Measurements from ENCODE around the gene RPS15. TPM values are rescaled to one million over a fixed set of nuclear protein-coding genes. Genes with fewer than 3 reads are reported as not detected.

RPS15 gene
- total and polyA plus RNA-seq, 4 donors, result 296 to 954 (median 414) TPM

GRCh38 chr19:1389033-1389940, 48.9 kb upstream of the RPS15 start (continued):
- no peak for TF ChIP-seq MAX (IDR thresholded peaks at IDR 0.05)
- TF ChIP-seq REST (IDR thresholded peaks at IDR 0.05), result no peak
- TF ChIP-seq HNF4G (IDR thresholded peaks at IDR 0.05), result no peak
- no peak for TF ChIP-seq YY1 (IDR thresholded peaks at IDR 0.05)
- TF ChIP-seq SP1 (IDR thresholded peaks at IDR 0.05), result no peak

GRCh38 chr19:1390890-1391423, 47.2 kb upstream of the RPS15 start:
- peaks cover 7 to 37% (median 28%) of the 10 kb centered on the region in 4 donors for H3K36me3 ChIP-seq (ENCODE audit: control insufficient read depth in 4 of 4, insufficient read depth in 3 of 4, low read depth in 1 of 4, low read length in 3 of 4)

GRCh38 chr19:1392407-1392806, 45.8 kb upstream of the RPS15 start:
- 96% methylated on average over 15 of the region's 15 CpGs for WGBS
- no peak overlapping the region for H3K27ac ChIP-seq (ENCODE audit: low read depth in 1 of 2, low read length in 2 of 2)
- TF ChIP-seq NR2F2 (IDR thresholded peaks at IDR 0.05) (no peak), TAF1 (conservative IDR thresholded peaks at IDR 0.05) (no peak), FOXA2 (IDR thresholded peaks at IDR 0.05) (no peak), HNF4G (IDR thresholded peaks at IDR 0.05) (no peak), JUND (IDR thresholded peaks at IDR 0.05) (no peak)

More at GRCh38 chr19:1390890-1391423, 47.2 kb upstream of the RPS15 start:
- TF ChIP-seq FOXA2 (IDR thresholded peaks at IDR 0.05), result no peak
- no peak for TF ChIP-seq FOXA1 (IDR thresholded peaks at IDR 0.05)
- TF ChIP-seq HNF4A (conservative IDR thresholded peaks at IDR 0.05), result no peak
- TF ChIP-seq EGR1 (IDR thresholded peaks at IDR 0.05; ENCODE audit: low read depth in 2 of 2), result no peak
- no peak for TF ChIP-seq YY1 (IDR thresholded peaks at IDR 0.05)
- H3K9ac ChIP-seq (ENCODE audit: low read depth in 1 of 2, low read length in 2 of 2), result no peak overlapping the region
- H3K4me3 ChIP-seq (ENCODE audit: low read depth in 1 of 3, low read length in 3 of 3), result no peak overlapping the region
- no peak overlapping the region for H3K27ac ChIP-seq (ENCODE audit: low read depth in 1 of 2, low read length in 2 of 2)
- 96% methylated on average over 42 of the region's 42 CpGs for WGBS
- no peak for DNase-seq (ENCODE audit: low spot score)
- H3K9me3 ChIP-seq (ENCODE audit: control insufficient read depth in 4 of 4, low read length in 3 of 4), result no peaks in the 10 kb centered on the region
- H3K4me1 ChIP-seq (ENCODE audit: control insufficient read depth in 4 of 4, insufficient read depth in 4 of 4, low read length in 3 of 4), result peaks cover 9 to 21% (median 16%) of the 10 kb centered on the region in 4 donors
- no peaks in the 10 kb centered on the region for H3K27me3 ChIP-seq (ENCODE audit: control insufficient read depth in 4 of 4, insufficient read depth in 4 of 4, low read length in 3 of 4)

More at GRCh38 chr19:1392407-1392806, 45.8 kb upstream of the RPS15 start:
- H3K4me1 ChIP-seq (ENCODE audit: control insufficient read depth in 4 of 4, insufficient read depth in 4 of 4, low read length in 3 of 4), result peaks cover 22 to 35% (median 29%) of the 10 kb centered on the region in 4 donors
- H3K36me3 ChIP-seq (ENCODE audit: control insufficient read depth in 4 of 4, insufficient read depth in 3 of 4, low read depth in 1 of 4, low read length in 3 of 4), result peaks cover 7 to 37% (median 29%) of the 10 kb centered on the region in 4 donors
- H3K4me3 ChIP-seq (ENCODE audit: low read depth in 1 of 3, low read length in 3 of 3), result no peak overlapping the region
- H3K9ac ChIP-seq (ENCODE audit: low read depth in 1 of 2, low read length in 2 of 2), result no peak overlapping the region
- no peak for DNase-seq (ENCODE audit: low spot score)
- no peaks in the 10 kb centered on the region for H3K9me3 ChIP-seq (ENCODE audit: control insufficient read depth in 4 of 4, low read length in 3 of 4)
- H3K27me3 ChIP-seq (ENCODE audit: control insufficient read depth in 4 of 4, insufficient read depth in 4 of 4, low read length in 3 of 4), result no peaks in the 10 kb centered on the region
